GM18520 (cell line): ENCODE results near the gene RSRC1.
"Not testable (repeated sequence)": the region's sequence is repeated elsewhere in the genome, so short reads cannot be mapped to it uniquely, and the experiment has no call there.

Experiments used
- ATAC-seq: cut with Tn5 transposase; IDR thresholded peaks from one replicate; pipeline ENCODE4 v1.9.1; 2021; ENCODE audit not compliant: unreplicated experiment

The RSRC1 gene

DNA sequence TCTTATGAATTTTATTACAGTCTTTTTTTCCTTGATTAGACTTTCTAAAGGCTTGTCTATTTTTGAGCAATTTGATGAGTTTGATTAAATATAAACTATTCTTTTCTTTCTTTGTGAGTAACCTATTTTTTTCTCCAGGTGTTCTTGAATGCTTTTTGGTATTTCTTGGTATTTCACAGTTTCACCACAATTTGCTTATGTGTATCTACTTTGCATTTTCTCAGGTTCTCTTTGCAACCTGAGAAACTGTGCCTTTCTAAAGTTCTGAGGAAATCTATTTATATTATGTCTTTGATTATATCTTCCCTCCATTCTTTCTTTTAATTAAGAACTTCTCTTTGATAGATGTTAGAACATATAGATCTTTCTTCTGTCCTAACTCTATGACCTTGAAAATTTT is 344.0 kb downstream of the RSRC1 start:
- peak; percentile 48 for ATAC-seq

DNA sequence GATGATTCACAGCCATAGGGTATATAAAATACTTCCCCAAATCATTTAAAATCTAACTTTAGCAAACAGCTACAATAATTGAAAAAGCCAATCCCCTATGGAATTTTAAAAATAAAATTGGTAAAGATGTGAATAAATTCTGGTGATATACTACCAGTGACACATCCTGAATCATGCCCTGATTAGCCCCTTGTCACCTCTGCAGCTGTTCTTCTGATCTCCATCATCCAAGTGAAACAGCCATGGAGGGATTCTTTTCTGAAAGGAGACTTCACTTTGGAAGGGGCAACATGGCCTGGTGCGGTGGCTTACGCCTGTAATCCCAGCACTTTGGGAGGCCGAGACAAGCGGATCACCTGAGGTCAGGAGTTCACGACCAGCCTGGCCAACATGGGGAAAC is 345.5 kb downstream of the RSRC1 start:
- no peak for ATAC-seq

- no peak for ATAC-seq
Measured at GRCh38 chr3:158456114-158456513, 346.2 kb downstream of the RSRC1 start.

DNA sequence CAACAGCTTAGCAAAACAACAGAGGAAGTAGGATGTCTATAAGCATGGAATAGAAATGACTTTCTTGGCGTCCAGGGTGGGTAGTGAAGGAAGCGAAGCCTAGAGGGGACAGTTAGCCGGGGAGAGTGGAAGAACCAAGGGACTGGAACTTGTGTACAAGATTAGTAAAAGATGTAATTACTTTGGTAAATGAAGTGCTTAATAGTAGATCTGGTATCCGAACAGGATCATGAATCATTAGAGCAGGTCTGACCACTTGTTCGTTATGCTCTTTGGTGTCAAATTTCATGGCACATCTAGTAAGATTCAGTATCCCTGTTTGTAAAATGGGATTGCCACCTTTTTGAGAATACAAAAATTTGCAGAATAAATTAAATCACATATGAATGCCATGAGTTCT is 348.6 kb downstream of the RSRC1 start:
- ATAC-seq: no peak

GRCh38 chr3:158460926-158461325 is 351.0 kb downstream of the RSRC1 start:
- ATAC-seq: no peak

DNA sequence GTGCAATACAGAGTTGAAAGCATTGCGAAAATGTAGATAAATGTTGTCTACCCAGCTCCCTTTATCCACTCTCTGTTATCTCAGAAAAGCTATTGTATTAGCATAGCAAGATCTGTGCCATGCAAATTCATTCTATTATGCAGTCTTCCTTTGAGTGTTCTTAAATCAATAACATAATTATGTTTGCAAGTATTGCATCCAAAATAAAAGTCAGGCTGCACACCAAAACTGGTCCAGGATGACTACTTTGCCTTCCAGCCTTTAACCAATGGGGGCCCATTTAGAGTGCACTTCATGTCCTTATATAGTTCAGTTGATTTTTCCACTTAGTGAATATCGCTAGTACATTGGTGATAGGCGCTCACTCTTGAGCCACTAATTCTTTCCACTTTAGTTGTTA is 353.7 kb downstream of the RSRC1 start:
- ATAC-seq: no peak

DNA sequence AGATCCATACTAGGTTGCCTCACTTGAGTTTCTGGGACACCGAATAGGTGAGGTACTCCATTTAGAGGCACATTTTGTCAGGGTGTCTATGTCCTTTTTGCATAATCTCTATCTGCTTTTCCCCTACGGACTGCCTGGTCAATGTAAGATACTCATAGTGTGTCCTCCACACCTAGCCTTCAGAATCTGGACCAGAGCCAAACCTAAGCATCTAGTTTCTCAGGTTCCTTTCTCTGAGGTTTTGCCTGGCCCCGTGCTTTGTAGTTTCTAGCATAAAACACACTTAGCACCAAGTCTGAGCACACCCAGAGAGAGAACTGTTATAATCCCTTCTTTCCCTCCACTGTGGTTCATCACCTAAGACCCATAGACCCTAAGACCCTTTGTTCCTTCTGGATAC is 355.2 kb downstream of the RSRC1 start:
- peak; percentile 65 for ATAC-seq

DNA sequence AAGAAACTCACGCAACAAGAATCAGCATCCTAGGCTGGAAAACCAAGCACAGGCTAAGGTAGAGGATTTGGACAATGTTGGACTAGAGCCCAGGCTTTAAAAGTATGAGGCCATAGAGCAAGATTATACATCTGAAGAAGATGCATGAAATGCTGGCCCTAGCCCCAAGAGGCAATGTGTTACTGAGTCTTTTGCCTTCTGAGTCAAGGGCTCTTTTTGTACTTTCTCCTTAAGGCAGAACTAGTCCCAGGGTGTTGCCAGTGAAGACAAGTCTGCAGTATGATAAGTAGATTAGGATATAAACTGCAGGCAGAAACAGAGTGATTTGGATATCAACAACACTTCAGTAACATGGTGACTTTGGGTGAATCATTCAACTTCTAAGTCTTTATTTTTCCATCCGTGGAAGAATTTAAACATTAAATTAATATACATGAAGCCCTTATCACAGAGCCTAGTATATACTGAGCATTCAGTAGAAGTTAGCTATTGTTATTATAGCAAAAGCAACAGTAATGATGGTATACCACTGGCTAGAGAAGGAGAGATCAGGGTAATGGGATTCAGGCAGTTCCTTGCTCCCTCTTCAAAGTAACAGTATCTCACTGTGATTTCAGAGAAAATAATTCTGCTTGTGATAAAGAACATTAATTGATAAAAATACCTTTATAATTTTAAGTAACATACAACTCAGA is 361.2 kb downstream of the RSRC1 start:
- ATAC-seq: no peak

DNA sequence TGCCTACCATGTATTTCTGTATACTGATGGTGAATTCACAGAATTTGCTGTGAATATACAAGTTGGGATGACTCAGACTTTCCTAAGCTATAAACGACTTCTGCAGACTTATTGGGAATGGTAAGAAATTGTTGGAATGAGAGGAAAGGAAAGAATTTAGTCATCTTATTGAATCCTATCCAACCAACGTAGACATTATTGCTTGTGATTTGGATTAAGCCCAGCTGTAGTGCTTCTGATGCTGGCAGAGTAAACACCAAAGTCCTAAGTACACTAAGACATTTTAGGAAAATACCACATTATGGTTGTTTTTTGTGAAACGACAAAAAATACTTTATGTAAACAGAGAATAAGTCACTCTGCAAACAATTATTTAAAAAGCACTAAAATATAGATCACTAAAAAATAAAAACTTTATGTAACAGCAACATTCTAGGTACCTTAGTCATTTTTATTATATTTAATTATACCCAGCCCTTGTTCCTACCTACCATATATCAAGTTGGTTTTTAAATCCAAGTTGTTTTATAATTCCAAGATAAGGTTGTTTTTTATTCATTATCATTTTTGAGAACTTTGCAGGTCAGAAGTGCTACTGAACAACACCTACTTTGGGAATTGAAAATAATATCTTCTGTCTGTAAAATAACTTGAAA is 361.9 kb downstream of the RSRC1 start:
- ATAC-seq: no peak

DNA sequence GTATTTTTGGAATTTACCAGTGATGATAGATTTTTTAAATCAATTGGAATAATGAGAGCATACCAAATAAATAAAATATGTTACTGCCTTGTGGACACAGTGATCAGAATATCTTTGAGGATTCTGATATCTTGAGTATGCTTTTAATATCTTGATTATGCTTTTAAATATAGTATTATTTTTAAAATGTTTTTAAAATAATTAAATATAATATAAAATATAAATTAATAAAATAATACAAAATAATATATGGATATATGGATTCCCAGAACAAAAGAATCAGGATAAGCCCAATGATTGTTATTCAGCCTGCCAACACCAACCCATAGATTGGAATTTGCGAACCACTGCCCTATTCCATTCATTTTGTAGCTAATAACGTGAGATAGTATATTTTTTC is 369.2 kb downstream of the RSRC1 start:
- ATAC-seq: no peak

DNA sequence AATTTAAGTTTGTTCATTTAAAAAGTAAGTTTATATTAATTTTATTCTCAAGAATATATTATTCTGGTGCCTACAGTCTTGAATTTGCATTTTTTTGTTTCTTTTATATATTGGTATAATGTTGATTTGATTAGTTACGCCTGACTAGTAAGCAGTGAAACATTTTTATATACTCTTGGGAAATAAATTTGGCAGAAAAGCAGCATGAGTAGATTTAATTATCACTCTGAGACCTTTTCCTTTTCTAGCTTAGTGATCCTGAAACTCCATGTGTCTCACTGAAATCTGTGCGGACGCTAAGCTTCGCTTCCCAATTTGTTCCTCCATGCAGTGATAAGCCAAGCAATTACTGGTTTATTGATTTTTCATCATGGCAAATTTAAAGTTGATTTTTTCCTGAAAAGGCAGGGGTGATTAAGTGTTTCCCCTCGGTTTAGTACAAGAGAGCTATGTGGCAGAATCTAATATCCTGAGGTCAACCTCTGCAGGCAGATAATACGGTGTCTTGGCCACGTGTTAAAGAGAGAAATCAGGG is 373.9 kb downstream of the RSRC1 start:
- ATAC-seq: no peak

GRCh38 chr3:158486200-158486599 is 376.3 kb downstream of the RSRC1 start:
- no peak for ATAC-seq

DNA sequence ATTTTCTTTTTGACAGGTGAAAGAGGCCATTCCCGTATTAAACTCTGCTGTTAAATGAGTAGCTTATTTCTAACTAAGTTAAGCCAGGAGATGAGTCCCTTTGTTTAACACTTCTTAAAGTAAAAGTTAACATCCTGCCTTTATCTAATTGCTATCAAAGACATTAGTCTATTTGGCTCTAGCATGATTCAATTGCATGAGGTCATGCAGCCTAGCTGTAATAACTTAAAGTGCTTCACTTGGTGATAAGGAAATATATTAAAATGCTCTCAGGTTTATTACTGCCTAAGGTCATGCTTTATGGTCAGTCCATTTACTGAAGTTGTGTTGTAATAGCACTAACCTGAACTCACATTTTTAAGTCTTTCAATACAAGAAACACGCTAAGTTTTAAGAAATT is 378.8 kb downstream of the RSRC1 start:
- no peak for ATAC-seq

GRCh38 chr3:158489181-158489580 is 379.3 kb downstream of the RSRC1 start:
- no peak for ATAC-seq

DNA sequence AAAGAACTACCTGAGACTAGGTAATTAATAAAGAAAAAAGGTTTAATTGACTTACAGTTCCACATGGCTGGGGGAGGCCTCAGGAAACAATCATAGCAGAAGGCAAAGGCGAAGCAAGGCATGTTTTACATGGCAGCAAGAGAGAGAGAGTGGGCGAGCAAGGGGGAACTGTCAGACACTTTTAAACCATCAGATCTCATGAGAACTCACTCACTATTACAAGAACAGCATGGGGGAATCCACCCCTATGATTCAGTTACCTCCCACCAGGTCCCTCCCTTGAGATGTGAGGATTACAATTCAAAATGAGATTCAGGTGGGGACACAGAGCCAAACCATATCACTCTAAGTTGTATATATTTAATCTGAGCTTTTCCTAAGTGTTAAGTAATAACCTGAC is 382.1 kb downstream of the RSRC1 start:
- ATAC-seq: no peak

DNA sequence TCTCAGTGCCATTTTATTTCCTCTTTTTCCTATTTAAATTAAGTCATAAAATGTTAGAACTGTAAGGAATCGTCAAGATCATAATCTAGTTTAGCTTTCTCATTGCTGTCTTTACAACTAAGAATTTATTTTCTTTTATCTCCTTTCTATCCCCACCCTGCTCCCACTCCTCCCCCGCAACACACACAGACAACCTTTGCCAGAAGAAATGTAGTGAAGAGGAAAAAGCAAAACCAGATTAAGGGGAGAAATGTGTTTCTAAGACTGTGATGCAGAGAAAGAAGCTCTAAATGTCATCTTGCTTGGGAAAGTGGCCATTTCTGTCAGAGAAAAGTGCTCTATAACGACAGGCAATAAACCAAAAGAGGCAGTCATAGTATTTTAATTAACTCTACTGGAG is 382.8 kb downstream of the RSRC1 start:
- no peak for ATAC-seq

DNA sequence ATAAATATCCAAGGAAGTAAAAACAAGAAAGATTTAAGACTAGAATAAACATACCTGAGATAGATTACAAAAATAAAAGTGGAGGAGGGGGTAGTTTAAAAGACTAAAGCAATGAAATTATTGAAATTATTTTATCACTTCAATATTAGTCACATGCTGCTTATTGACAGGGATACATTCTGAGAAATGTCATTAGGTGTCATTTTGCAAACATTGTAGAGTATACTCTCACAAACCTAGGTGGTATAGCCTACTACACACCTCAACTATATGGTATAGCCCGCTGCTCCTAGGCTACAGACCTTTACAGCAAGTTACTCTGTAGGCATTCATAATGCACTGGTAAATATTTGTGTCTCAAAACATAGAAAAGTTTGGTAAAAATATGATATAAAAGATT is 384.0 kb downstream of the RSRC1 start:
- ATAC-seq: no peak

DNA sequence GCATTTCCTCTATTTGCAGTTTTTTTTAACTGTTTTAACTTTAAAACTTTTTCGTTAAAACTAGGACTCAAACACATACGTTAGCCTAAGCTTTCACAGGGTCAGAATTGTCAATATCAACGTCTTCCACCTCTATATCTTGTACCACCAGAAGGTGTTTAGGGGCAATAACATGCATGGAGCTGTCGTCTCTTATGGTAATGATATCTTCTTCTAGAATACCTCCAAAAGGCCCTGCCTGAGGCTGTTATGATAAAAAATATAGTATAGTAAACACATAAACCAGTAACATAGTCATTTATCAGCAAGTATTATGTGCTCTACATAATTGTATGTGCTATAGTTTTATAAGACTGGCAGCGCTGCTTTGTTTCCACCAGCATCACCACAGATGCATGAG is 384.8 kb downstream of the RSRC1 start:
- ATAC-seq: no peak

DNA sequence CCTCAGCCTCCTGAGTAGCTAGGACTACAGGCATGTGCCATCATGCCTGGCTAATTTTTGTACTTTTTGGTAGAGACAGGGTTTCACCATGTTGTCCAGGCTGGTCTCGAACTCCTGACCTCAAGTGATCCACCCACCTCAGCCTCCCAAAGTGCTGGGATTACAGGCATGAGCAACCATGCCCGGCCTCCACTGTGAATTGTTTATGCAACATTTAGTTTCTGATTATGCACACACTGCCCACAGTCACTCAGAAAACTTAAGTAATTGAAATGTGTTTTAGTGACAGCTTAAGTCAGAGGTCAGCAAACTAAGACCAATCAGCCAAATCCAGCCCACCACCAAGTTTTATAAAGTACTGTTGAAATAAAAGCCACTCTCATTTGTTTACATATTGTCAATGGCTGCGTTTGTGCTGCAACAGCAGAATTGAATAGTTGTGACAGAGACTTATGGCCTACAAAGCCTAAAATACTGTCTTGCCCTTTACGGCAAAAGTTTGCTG is 385.6 kb downstream of the RSRC1 start:
- ATAC-seq: not testable (repeated sequence)

GRCh38 chr3:158505117-158505516 is 395.2 kb downstream of the RSRC1 start:
- ATAC-seq: no peak

- no peak for ATAC-seq
Measured at GRCh38 chr3:158506456-158506855, 396.6 kb downstream of the RSRC1 start.

DNA sequence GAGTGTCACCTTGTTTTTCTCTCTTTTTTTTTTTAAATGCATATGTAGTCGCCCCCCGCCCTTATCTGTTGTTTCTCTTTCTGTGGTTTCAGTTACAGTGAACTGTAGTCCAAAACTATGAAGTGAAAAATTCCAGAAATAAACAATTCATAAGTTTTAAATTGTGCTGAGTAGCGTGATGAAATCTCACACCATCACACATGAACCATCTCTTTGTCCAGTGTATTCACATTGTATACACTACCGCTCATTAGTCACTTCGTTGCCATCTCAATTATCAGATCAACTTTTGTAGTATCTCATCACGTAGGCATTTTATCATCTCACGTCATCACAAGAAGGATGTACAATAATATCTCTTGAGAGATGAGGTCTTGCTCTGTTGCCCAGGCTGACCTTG is 398.6 kb downstream of the RSRC1 start:
- ATAC-seq: no peak
